DOHH2 (cell line): ENCODE data around the gene TRRAP.

Experiments used
- CTCF ChIP-seq: fragments of 200-600 bp; sonication (generic); IDR thresholded peaks from one replicate; pipeline ENCODE4 v1.5.1; 2014; ENCODE audit warnings: antibody characterized with exemption, mild to moderate bottlenecking, low read depth, low read length; ENCODE audit not compliant: poor library complexity, severe bottlenecking
- EZH2phosphoT487 ChIP-seq: fragments of 200-600 bp; sonication (generic); IDR thresholded peaks from 2 replicates; pipeline ENCODE4 v1.6.1; 2017; ENCODE audit warnings: borderline replicate concordance, mild to moderate bottlenecking, antibody characterized with exemption, low read length, moderate library complexity, mixed read lengths

- TF ChIP-seq CTCF = no peak
- no peak for TF ChIP-seq EZH2phosphoT487
Measured at GRCh38 chr7:98908585-98908984, 30.3 kb downstream of the TRRAP start.
